Inflammatory macrophage (primary cell): ENCODE results near the gene CNBP.
"Not testable (repeated sequence)": the region's sequence is repeated elsewhere in the genome, so short reads cannot be mapped to it uniquely, and the experiment has no call there.

Experiments
- DNase-seq, 2 donors: peaks; one replicate each; pipeline ENCODE4 v3.0.0-alpha.2; 2020 to 2022
- total RNA-seq, 18 experiments: gene quantifications; one replicate each; lab custom pipeline; 2026; ENCODE audit warnings: mixed read lengths in 6 of 18, inconsistent platforms in 2 of 18; lab: John Stamatoyannopoulos, UW

Gene CNBP
- 49.7 to 462 (median 270) reads per million in 18 experiments for total RNA-seq

GRCh38 chr3:129183569-129184395 lies at the start of gene CNBP:
Gene CNBP (minus strand): TSS chr3:129183896. CDS start chr3:129171757, 12,139 bp downstream.
- peak; percentile 97 to 98 for DNase-seq

DNA sequence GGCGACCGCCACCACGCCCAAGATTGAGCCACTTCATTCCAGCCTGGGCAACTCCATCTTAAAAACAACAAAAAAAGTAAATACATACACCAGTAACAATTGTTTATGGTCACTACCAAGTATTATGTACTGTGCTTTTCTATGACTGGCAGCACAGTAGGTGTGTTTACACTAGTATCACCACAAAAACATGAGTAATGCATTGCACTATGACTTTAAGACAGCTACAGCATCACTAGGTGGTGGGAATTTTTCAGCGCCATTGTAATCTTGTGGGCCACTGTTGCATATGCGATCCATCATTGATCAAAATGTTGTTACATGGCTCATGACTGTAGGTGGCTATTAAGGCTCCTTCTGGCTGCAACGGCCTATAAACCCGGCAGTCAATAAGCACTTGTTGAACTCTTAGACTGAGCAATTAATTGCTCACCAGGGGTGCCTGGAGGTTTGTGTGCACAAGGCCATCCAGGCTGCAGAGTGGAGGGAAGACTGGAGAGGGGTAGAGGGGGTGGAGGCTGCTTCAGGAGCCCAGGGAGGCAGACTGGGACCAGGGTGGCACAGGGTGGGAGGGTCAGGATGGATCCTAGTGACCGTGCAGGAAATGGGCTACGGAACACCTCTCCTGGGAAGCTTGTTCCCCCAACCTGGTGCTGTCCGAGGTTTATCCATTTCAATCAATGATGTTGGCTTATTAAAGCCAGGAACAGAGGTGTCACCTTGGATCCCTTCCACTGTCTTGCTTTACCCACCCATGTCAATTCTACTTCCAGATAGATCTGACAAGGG lies 47.8 kb upstream of the CNBP start:
- peak in 1 of 2 donors; percentile 32 for DNase-seq

- peak; percentile 96 to 98 for DNase-seq
These were observed 46.8 kb upstream of the CNBP start for GRCh38 chr3:129230311-129231019.

DNA sequence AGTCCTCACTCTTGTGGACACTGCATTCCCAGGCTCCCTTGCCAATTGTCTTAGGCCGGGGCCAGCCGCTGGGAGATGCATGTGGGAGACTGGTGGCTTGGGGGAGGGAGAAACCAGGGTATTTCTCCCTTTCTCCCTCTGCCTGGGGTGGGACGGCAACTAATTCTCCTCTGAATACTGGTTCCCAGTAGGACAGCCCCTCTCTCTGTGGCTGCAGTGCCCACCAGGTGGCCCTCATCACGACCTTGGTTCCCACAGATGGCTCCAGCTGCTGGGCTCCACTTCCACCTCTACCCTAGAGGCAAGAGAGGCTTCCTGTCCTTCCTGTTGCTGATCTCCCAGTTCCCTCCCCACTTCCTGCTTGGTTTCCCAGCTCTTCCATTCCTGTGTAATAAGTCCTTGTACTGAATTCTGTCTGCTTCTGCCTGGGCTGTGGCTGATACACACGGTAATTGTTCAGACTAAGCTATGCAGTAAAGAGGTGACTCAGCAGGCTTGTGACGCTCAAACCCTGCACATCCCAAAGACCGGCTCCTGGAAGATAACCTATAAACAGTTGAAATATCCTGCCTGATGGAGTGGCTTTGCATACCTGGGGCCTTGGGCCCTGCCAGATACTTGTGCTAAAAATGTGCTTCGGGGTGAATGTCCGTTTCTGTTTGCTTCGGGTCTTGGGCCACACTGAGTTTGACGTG lies 45.3 kb upstream of the CNBP start:
- DNase-seq: peak; percentile 21 to 53

GRCh38 chr3:129226374-129226773 lies 42.7 kb upstream of the CNBP start:
- DNase-seq: peak; percentile 87 to 96

- peak; percentile 98 to 99 for DNase-seq
These were observed 41.3 kb upstream of the CNBP start for GRCh38 chr3:129224984-129225393.

DNA sequence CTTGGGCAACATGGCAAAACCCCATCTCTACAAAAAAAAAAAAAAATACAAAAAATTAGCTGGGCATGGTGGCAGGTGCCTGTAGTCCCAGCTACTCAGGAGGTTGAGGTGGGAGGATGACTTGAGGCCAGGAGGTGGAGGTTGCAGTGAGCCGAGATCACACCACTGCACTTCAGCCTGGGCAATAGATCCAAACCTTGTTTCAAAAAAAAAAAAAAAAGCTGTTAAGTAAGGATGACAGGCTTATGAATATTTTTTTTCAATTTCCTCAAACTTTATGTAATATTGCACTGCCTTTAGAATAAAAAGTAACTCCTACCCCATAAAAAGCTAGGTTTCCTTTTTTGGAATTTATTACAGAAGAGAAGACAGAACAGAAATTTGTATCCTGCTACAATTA lies 40.7 kb upstream of the CNBP start:
- DNase-seq: peak in 1 of 2 donors; percentile 69

DNA sequence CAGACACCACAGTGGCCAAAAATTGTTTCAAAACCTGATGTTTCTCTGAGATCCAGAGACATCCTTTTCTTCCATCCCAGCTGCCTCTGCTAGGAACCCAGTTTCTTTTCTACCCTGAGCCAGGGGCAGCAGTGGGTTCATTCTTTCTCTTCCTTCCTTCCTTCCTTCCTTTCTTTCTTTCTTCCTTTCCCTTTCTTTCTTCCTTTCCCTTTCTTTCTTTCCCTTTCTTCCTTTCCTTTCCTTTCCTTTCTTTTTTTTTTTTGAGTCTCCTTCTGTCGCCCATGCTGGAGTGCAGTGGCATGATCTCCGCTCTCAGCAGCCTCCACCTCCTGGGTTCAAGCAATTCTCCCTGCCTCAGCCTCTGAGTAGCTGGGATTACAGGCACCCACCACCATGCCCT lies 35.0 kb upstream of the CNBP start:
- no peak for DNase-seq

DNA sequence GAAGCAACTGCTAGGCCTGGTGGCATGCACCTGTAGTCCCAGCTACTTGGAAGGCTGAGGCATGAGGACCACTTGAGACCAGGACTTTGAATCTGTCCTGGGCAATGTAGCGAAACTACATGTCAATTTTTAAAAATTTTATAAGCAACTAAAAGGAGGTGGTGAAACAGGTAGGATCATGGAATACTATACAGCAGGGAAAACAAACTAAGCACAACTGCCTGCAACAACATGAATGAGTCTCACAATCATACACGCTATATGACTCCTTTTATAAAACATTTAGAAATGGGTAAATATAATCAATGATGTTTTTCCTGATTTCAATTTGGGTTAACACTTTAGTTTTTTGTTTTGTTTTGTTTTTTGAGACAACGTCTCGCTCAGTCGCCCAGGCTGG lies 29.5 kb upstream of the CNBP start:
- DNase-seq: no peak

DNA sequence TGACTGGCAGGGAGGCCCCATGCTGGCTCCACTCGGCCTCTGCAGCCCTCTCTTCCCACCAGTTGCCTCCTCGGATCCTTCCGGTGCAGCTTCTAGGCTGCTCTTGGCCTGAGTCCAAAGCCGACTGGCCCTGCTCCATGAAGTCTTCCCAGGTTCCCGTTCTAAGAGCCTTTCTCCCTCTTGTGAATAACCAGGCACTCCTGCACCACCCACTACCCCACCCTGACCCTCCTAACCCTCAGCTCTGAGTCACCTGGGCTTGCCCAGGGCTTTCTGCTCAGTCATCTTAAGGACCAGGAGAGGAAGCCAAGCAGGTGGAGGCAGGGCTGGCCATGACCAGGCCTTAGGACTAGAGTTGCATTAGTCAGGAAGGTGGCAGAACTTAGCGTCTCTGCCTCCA lies 28.1 kb upstream of the CNBP start:
- DNase-seq: peak; percentile 45 to 70

- DNase-seq: no peak
These were observed 27.6 kb upstream of the CNBP start for GRCh38 chr3:129211345-129211744.

GRCh38 chr3:129207479-129207878 lies 23.8 kb upstream of the CNBP start:
- no peak for DNase-seq

GRCh38 chr3:129205109-129205832 lies 21.6 kb upstream of the CNBP start:
- DNase-seq: no peak

DNA sequence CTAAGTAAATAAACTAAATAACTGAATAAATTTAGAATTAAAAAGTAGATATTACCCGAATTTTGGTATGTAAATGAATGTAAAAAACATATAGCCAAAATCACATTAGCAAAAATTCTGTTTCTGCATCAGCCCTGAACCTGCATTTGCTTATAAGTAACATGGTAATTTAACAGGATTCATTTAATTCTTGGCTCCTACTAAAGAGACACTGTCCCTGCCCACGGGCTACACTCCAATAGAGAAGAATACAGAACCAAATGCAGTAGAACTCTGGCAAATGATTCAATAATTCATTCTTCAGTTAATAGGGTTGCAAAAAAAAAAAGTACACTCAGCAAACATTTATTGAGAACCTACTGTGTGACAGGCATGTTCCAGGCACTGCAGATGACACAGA lies 20.8 kb upstream of the CNBP start:
- DNase-seq: no peak

DNA sequence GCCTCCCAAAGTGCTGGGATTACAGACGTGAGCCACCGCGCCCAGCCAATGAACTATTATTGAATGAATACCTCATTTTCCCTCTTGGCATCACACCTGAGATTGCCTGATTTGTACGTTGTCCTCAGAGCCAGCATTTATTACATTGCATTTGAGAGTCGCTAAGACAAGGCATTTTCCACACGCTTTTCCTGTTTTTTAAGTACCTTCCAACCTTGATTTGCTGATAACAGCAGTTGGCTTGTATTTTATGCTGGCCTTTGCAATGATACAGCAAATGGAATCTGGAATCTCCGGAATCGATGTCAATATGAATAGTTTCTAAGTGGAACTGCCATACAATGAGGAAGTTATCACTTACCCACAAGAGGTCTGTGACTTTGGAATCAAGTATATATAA lies 15.7 kb upstream of the CNBP start:
- DNase-seq: no peak

DNA sequence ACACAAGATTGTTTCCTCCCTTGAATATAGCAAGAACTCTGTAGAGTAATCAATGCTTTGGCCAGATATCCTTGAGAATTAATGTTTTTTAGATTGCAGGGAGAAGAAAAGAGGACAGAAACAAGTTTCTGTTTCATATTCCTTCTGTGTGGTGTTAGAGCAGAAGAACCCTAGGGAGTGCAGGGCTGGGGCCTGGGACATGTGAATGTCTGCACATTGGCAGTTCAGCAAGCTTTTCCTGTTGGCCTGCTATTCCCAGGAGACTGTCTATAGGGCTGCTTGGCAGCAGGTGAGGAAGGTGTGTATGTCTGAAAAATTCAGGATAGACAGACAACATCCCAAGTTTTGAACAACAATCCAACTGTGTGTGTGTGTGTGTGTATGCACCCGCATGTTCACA lies 13.6 kb upstream of the CNBP start:
- DNase-seq: no peak

DNA sequence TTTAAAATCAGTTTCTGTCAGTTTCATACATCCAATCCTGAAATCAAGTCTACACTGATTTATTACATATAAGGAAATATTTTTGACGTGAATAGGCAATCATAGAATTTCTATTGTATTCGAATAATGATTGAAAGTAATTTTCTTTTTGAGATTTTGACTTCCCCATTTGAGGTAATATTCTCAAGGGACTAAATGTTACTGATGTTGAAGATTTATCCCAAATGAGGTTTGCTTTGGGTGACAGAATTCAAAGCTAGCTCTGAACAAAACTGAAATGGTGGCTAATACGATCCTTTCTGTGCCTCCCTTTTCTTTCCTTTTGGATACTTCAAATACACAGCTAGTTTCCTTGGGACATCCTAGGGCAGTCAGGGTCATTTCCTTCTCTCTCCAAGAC lies 12.9 kb upstream of the CNBP start:
- DNase-seq: no peak

DNA sequence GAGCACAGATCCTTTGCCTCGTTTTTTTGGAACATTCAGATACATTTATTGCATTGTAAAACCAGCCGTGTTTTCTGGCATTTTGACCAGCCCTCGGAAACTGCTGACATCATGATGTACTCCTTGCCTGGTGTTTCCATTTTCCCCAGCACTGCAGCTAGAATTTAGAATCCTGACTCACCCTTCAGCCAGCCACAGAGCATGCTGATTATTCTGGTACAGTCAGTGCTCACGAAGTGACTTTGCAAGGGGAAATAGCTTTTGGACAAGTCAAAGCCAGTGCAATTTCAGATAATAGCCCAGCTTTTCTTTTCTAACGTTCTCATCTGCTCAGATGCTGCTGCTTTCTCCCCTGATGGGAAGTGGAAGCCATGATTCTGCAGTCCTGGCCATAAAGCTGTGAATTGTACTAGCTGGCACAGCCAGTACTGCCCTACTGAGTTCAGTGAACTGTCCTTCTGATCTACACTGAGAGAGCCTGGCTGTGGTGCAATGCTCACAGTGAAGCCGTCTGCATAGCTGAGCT lies 12.1 kb upstream of the CNBP start:
- DNase-seq: peak; percentile 79 to 81

GRCh38 chr3:129189793-129190192 lies 6.1 kb upstream of the CNBP start:
- DNase-seq: not testable (repeated sequence)

GRCh38 chr3:129187857-129188256 lies 4.2 kb upstream of the CNBP start:
- no peak for DNase-seq

GRCh38 chr3:129185783-129186182 lies 2.1 kb upstream of the CNBP start:
- DNase-seq: peak in 1 of 2 donors; percentile 22
